GM12891 (cell line): ENCODE results near the gene CALML6.

Experiments
- DNase-seq: peaks from one replicate; pipeline ENCODE4 v3.0.0; 2011; ENCODE audit warnings: low spot score; ENCODE audit not compliant: insufficient read length
- FAIRE-seq: peaks from 2 replicates; lab custom pipeline; 2011; peaks lifted over from hg19 to GRCh38; lab: Jason Lieb, UNC
- PAX5 ChIP-seq: IDR thresholded peaks from 2 replicates; pipeline ENCODE4 v1.6.1; 2011; ENCODE audit warnings: low read length, moderate library complexity, mild to moderate bottlenecking; ENCODE audit not compliant: insufficient read depth, severe bottlenecking
- POLR2A ChIP-seq: IDR thresholded peaks from 2 replicates; pipeline ENCODE4 v1.6.1; 2011; ENCODE audit warnings: low read depth, low read length, control low read depth
- POLR2AphosphoS5 ChIP-seq: IDR thresholded peaks from 2 replicates; pipeline ENCODE4 v1.6.1; 2011; ENCODE audit warnings: low read depth, low read length, control low read depth
- POU2F2 ChIP-seq: IDR thresholded peaks from 2 replicates; pipeline ENCODE4 v1.6.1; 2011; ENCODE audit warnings: low read depth, mild to moderate bottlenecking, control low read depth, low read length, moderate library complexity
- SPI1 ChIP-seq: IDR thresholded peaks from 2 replicates; pipeline ENCODE4 v1.6.1; 2011; ENCODE audit warnings: low read depth, low read length, control low read depth
- TAF1 ChIP-seq: IDR thresholded peaks from 2 replicates; pipeline ENCODE4 v1.6.1; 2011; ENCODE audit warnings: low read depth, low read length, control low read depth

CALML6 gene

GRCh38 chr1:1898246-1898933 lies 16.7 kb upstream of the CALML6 start:
- no peak for TF ChIP-seq POU2F2
- TF ChIP-seq TAF1, result no peak
- TF ChIP-seq SPI1, result no peak
- no peak for TF ChIP-seq POLR2AphosphoS5
- TF ChIP-seq PAX5, result no peak
- no peak for TF ChIP-seq POLR2A
- peak; percentile 95 for FAIRE-seq

GRCh38 chr1:1899266-1899966 lies 15.6 kb upstream of the CALML6 start:
- FAIRE-seq (peak; percentile 78), DNase-seq (no peak)
- no peak for TF ChIP-seq POLR2A
- TF ChIP-seq SPI1, result no peak
- no peak for TF ChIP-seq TAF1
- no peak for TF ChIP-seq PAX5
- TF ChIP-seq POLR2AphosphoS5, result no peak
- no peak for TF ChIP-seq POU2F2

More at GRCh38 chr1:1898246-1898933, 16.7 kb upstream of the CALML6 start:
- DNase-seq, result no peak

GRCh38 chr1:1899967-1900327 lies 15.1 kb upstream of the CALML6 start:
- FAIRE-seq (no peak), DNase-seq (no peak)

GRCh38 chr1:1900883-1901640 lies 14.0 kb upstream of the CALML6 start:
- DNase-seq (no peak), FAIRE-seq (no peak)
- TF ChIP-seq TAF1 (no peak), POLR2A (no peak), PAX5 (no peak), SPI1 (no peak), POLR2AphosphoS5 (no peak), POU2F2 (no peak)

More at GRCh38 chr1:1899967-1900327, 15.1 kb upstream of the CALML6 start:
- TF ChIP-seq PAX5 (no peak), POU2F2 (no peak), TAF1 (no peak), SPI1 (no peak), POLR2A (no peak)

- FAIRE-seq, result no peak
- no peak for DNase-seq
- TF ChIP-seq POLR2A, result no peak
- TF ChIP-seq POLR2AphosphoS5, result no peak
- no peak for TF ChIP-seq POU2F2
Measured at GRCh38 chr1:1901641-1902294, 13.3 kb upstream of the CALML6 start.

- DNase-seq (no peak), FAIRE-seq (no peak)
- no peak for TF ChIP-seq PAX5
Measured at GRCh38 chr1:1903224-1903623, 11.8 kb upstream of the CALML6 start.

- peak; percentile 93 for FAIRE-seq
Measured at GRCh38 chr1:1906185-1907097, 8.6 kb upstream of the CALML6 start.

GRCh38 chr1:1907098-1907736 lies 7.8 kb upstream of the CALML6 start:
- FAIRE-seq (peak; percentile 79), DNase-seq (no peak)
- TF ChIP-seq PAX5 (peak; percentile 16), POU2F2 (no peak), TAF1 (no peak), POLR2A (no peak), POLR2AphosphoS5 (0 out of 2 replicates have a peak, but pooled peaks have one; percentile 30), SPI1 (no peak)

More at GRCh38 chr1:1906185-1907097, 8.6 kb upstream of the CALML6 start:
- no peak for TF ChIP-seq SPI1
- no peak for TF ChIP-seq POLR2AphosphoS5
- TF ChIP-seq PAX5, result no peak
- no peak for TF ChIP-seq POU2F2
- TF ChIP-seq TAF1, result no peak
- peak; percentile 72 for DNase-seq

- no peak for DNase-seq
- no peak for TF ChIP-seq SPI1
- no peak for TF ChIP-seq POLR2AphosphoS5
- no peak for FAIRE-seq
Measured at GRCh38 chr1:1908506-1908791, 6.6 kb upstream of the CALML6 start.
